RWPE1 (cell line): ENCODE results near the gene STK17B.

ENCODE experiments used
- CTCF ChIA-PET: fragments of 350-600 bp; sonication (Branson Sonifier 250); formaldehyde crosslinking; extraction: SDS; loops from one replicate; lab custom pipeline; 2021; lab: Yijun Ruan, JAX
- POLR2A ChIA-PET: fragments of 400-600 bp; formaldehyde crosslinking; extraction: SDS; loops from one replicate; lab custom pipeline; 2020; ENCODE audit warnings: antibody characterized with exemption; ENCODE audit not compliant: low non-redundant PET; lab: Yijun Ruan, JAX
- DNase-seq: peaks from one replicate; pipeline ENCODE4 v3.0.0; 2012; ENCODE audit warnings: low spot score
- H3K27ac ChIP-seq: fragments of 450-650 bp; 2 replicates; pipeline ENCODE4 v1.5.1; 2017
- CTCF ChIP-seq: fragments of 450-650 bp; conservative IDR thresholded peaks from 2 replicates; pipeline ENCODE4 v1.5.1; 2017; ENCODE audit warnings: low read depth, mild to moderate bottlenecking

Gene STK17B

GRCh38 chr2:196165016-196165415, 6.4 kb downstream of the STK17B start:
- CTCF ChIA-PET = interaction anchor here (0.6 kb wide), 1 partner anchor 10 kb away, joined by 3 read pairs; no protein-coding TSS in a partner anchor
- H3K27ac ChIP-seq = no peak overlapping the region
- no peak for DNase-seq
- no peak for TF ChIP-seq CTCF
- POLR2A ChIA-PET = no interaction called here

- ChIA-PET CTCF (no interaction called here), POLR2A (no interaction called here)
- no peak overlapping the region for H3K27ac ChIP-seq
- DNase-seq = no peak
- no peak for TF ChIP-seq CTCF
Measured at GRCh38 chr2:196163285-196163684, 8.1 kb downstream of the STK17B start.

- 0 out of 2 replicates have a peak overlapping the region, but pooled peaks have one; percentile 40 for H3K27ac ChIP-seq
- POLR2A ChIA-PET = no interaction called here
- no peak for TF ChIP-seq CTCF
- CTCF ChIA-PET = no interaction called here
- no peak for DNase-seq
Measured at GRCh38 chr2:196162586-196163175, 8.7 kb downstream of the STK17B start.

- ChIA-PET CTCF (interaction anchor here (0.7 kb wide), 1 partner anchor 17 kb away, joined by 4 read pairs; no protein-coding TSS in a partner anchor), POLR2A (no interaction called here)
- no peak overlapping the region for H3K27ac ChIP-seq
Measured at GRCh38 chr2:196160946-196161345, 10.4 kb downstream of the STK17B start.

GRCh38 chr2:196160101-196160500, 11.3 kb downstream of the STK17B start:
- DNase-seq = peak; percentile 72
- TF ChIP-seq CTCF = no peak
- CTCF ChIA-PET = no interaction called here
- POLR2A ChIA-PET = no interaction called here
- no peak overlapping the region for H3K27ac ChIP-seq

More at GRCh38 chr2:196160946-196161345, 10.4 kb downstream of the STK17B start:
- no peak for TF ChIP-seq CTCF
- no peak for DNase-seq

GRCh38 chr2:196159221-196159892, 12.0 kb downstream of the STK17B start:
- H3K27ac ChIP-seq = no peak overlapping the region
- POLR2A ChIA-PET = no interaction called here
- CTCF ChIA-PET = no interaction called here

More at GRCh38 chr2:196159221-196159892, 12.0 kb downstream of the STK17B start:
- DNase-seq = no peak
- no peak for TF ChIP-seq CTCF
